ENCODE measurements around the gene PSMD6.

DNA sequence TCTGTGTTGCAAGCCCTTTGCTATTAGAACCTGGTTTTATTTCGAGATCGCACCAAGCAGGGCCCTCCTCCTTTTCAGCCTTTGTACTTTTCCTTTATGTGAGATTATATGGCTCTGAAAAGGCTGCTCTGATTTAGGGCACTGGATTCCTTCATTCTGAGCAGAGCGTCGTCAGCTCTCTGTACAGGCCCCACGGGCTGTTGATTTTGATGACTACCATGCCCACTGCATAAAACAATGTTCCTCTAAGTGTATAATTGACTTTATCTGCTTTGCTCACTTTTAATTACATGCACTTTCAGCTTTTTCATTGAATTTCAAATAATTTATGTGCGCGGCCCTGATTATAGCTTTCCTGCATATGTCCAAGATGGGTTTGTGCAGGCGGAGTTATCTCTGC lies 4.4 kb upstream of the PSMD6 start:
- TF ChIP-seq MAX (IDR thresholded peaks at IDR 0.05) (no peak), CTCF (IDR thresholded peaks at IDR 0.05 in 2 of 3, conservative IDR thresholded peaks at IDR 0.05 in 1 of 3; ENCODE audit: borderline replicate concordance in 1 of 3, insufficient read depth in 1 of 3, low read depth in 2 of 3, low read length in 2 of 3) (no peak), EZH2 (IDR thresholded peaks at IDR 0.05) (no peak), TCF7L2 (IDR thresholded peaks at IDR 0.05; ENCODE audit: borderline replicate concordance, extremely low read depth, insufficient read depth, insufficient read length) (no peak), POLR2A (IDR thresholded peaks at IDR 0.05; ENCODE audit: borderline replicate concordance, extremely low read depth, insufficient read depth, insufficient read length) (no peak)
- TF ChIP-seq, protein P1, sequence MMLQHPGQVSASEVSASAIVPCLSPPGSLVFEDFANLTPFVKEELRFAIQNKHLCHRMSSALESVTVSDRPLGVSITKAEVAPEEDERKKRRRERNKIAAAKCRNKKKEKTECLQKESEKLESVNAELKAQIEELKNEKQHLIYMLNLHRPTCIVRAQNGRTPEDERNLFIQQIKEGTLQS (IDR thresholded peaks at IDR 0.05) = no peak

Data from HCT116 (cell line).